Urothelium cell line (cell line): ENCODE results near the gene ABTB2.

Source experiments
- DNase-seq: peaks from one replicate; pipeline ENCODE4 v3.0.0; 2011; ENCODE audit warnings: low spot score, mixed read lengths
- FAIRE-seq: peaks from 2 replicates; lab custom pipeline; 2011; peaks lifted over from hg19 to GRCh38; lab: Jason Lieb, UNC

ABTB2 gene

GRCh38 chr11:34158661-34159060 is 199.1 kb downstream of the ABTB2 start:
- no peak for FAIRE-seq

GRCh38 chr11:34157163-34157562 is 200.6 kb downstream of the ABTB2 start:
- DNase-seq = no peak
- no peak for FAIRE-seq

More at GRCh38 chr11:34158661-34159060, 199.1 kb downstream of the ABTB2 start:
- no peak for DNase-seq

GRCh38 chr11:34155757-34156062 is 202.1 kb downstream of the ABTB2 start:
- FAIRE-seq = no peak
- DNase-seq = no peak

- no peak for FAIRE-seq
- no peak for DNase-seq
Observed at GRCh38 chr11:34155057-34155756, 202.6 kb downstream of the ABTB2 start.

- FAIRE-seq = no peak
- no peak for DNase-seq
Observed at GRCh38 chr11:34154059-34154875, 203.5 kb downstream of the ABTB2 start.

- no peak for FAIRE-seq
- DNase-seq = no peak
Observed at GRCh38 chr11:34151916-34152845, 205.6 kb downstream of the ABTB2 start.

GRCh38 chr11:34151166-34151565 is 206.6 kb downstream of the ABTB2 start:
- DNase-seq (no peak), FAIRE-seq (no peak)

GRCh38 chr11:34150494-34151151 is 207.2 kb downstream of the ABTB2 start:
- DNase-seq (no peak), FAIRE-seq (no peak)

- peak; percentile 29 for DNase-seq
- FAIRE-seq = no peak
Observed at GRCh38 chr11:34149786-34150185, 208.0 kb downstream of the ABTB2 start.

- FAIRE-seq (no peak), DNase-seq (no peak)
Observed at GRCh38 chr11:34149274-34149673, 208.5 kb downstream of the ABTB2 start.

GRCh38 chr11:34148504-34149165 is 209.2 kb downstream of the ABTB2 start:
- FAIRE-seq (no peak), DNase-seq (no peak)

- DNase-seq (no peak), FAIRE-seq (no peak)
Observed at GRCh38 chr11:34147581-34147980, 210.2 kb downstream of the ABTB2 start.

- no peak for FAIRE-seq
Observed at GRCh38 chr11:34146866-34147265, 210.9 kb downstream of the ABTB2 start.

GRCh38 chr11:34146411-34146810 is 211.4 kb downstream of the ABTB2 start:
- no peak for DNase-seq
- FAIRE-seq = peak; percentile 35

More at GRCh38 chr11:34146866-34147265, 210.9 kb downstream of the ABTB2 start:
- DNase-seq = no peak

- FAIRE-seq (no peak), DNase-seq (no peak)
Observed at GRCh38 chr11:34145847-34146381, 211.9 kb downstream of the ABTB2 start.

- no peak for DNase-seq
- no peak for FAIRE-seq
Observed at GRCh38 chr11:34145073-34145472, 212.7 kb downstream of the ABTB2 start.

- FAIRE-seq = no peak
- DNase-seq = no peak
Observed at GRCh38 chr11:34143048-34143447, 214.8 kb downstream of the ABTB2 start.

GRCh38 chr11:34140149-34140548 is 217.7 kb downstream of the ABTB2 start:
- FAIRE-seq (no peak), DNase-seq (no peak)

GRCh38 chr11:34139346-34139745 is 218.5 kb downstream of the ABTB2 start:
- FAIRE-seq (no peak), DNase-seq (no peak)

- no peak for FAIRE-seq
- no peak for DNase-seq
Observed at GRCh38 chr11:34136420-34136819, 221.4 kb downstream of the ABTB2 start.
